HCEC 1CT (cell line): Measurements from ENCODE around the gene SCD5.
"Not testable (repeated sequence)": the region's sequence is repeated elsewhere in the genome, so short reads cannot be mapped to it uniquely, and the experiment has no call there.

ENCODE experiments used
- DNase-seq: peaks from one replicate; pipeline ENCODE4 v3.0.0-alpha.2; 2017

Gene SCD5

DNA sequence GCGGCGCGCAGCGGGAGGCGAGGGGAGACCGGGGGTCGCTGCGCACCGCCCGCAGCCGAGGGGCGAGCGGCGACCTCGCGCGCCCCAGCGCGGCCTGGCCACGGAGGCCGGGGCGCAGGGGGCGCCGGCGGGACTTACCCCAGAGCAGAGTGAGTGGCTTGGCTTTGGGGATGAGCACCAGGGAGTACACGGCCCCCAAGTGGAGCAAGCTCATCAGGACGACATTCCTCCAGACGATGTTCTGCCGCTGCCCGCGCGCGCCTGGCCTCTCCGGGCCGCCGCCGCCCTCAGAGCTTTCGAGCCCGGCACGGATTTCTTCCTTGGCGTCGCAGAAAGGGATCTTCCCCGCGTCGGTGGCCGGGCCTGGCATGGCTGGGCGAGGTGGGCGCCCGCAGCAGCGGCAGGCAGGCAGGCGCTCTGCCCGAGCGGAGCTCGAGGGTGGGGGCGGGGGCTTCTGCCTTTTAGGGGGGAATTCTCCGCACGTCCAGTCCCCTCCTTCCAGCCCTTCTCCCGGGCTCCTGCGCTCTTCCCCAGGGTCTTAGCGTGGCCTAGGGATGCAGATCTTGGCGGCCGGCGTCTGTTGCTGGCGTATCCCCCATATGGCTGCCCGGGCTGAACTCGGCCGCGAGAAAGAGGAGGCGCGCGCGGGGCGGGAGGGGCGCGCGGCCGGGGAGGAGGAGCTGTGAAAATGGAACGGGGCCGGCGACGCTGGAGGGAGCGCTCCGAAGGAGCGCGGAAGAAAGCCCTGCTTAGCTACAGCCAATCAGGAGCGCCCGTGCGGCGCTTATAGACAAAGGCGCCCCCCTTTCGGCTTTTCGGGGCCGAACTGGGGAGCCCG, at the start of gene SCD5:
Gene SCD5 (minus strand): TSS at position 629 of the 838 bp plus-strand sequence. CDS start 259 bp downstream, at position 370.
- peak; percentile 78 for DNase-seq

DNA sequence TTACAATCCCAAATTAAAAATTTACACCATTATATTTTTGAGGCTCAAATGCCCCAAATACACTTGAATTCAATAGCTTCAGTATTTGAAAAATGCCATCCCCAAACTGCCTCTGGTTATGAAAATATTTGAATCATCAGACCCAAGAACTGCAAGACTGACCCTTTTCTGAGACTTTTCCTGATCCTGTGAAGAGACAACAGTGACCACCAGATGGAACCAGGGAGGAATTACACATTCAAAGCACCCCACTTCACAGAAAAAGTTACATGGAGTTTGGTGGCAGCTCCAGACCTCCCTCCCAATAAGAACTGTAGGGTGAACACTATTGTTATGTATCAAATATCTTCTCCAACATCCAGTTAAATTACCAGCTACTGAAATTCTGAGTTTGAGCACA, 44.0 kb upstream of the SCD5 start:
- DNase-seq = no peak

DNA sequence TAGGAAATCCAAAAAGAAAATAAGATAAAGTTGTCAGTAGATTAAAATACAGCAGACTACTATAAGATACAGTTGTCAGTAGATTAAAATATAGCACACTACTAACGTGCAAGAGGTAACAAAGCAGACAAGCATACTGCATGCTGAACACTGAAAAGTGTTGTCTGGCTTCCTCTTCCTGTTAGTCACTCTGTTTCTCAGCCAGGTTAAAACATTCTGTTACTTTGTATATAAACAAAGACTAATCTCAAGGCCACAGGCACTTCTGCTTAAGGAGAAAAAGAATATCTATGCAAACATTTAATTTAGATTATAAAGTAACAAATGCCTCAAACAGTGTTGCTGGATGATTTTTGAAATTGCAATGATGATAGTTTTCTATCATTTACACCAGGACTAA, 41.0 kb upstream of the SCD5 start:
- DNase-seq = peak; percentile 18

DNA sequence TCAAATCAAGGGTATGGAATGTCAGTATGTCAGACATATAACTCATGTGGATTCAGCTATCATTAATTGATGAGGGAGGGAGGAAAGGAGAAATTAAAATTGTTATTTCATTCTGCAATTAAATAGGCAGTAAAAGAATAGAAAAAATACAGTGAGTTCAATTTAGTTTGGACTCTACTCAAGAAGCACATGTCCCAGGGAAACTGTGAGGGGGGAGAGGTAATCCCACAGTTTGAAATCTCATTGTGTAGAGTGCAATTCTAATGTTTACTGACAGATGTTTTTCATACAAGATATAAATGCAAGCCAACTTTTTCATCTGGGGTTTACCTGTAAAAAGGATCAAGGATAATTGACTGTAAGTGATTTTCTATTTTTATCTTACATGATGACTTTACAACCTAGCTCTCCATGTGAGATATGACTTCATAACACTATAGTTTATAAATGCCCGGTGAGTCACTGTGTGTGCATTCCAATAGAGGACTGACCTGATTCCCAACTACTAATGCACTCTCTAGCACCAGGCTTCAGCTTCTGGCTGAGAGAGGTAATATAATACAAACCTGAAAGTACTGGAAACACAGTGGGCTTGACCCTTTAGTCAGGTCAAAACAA, 35.2 kb upstream of the SCD5 start:
- peak; percentile 79 for DNase-seq

DNA sequence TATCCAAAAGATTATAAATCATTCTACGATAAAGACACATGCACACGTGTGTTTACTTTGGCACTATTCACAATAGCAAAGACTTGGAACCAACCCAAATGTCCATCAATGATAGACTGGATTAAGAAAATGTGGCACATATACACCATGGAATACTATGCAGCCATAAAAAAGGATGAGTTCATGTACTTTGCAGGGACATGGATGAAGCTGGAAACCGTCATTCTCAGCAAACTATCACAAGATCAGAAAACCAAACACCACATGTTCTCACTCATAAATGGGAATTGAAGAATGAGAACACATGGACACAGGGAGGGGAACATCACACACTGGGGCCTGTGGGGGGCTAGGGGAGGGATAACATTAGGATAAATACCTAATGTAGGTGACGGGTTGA, 34.5 kb upstream of the SCD5 start:
- DNase-seq = not testable (repeated sequence)

DNA sequence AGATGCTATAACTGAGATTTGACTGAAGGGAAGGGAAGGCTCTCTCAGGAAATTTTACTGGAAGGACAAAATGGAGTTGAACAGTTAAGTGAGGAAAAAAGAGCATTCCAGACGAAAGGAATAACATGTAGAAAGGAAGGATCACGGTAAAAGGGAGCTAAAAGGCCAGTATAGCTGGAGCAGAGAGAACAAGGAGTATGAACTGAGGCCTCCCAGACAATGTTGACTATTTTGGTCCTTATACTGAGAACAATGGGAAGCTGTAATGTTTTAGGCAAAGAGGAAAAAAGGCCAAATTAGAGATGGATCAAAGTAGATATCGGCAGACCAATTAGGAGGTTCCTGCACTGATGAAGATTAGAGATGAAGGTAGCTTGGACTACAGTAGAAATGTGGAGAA, 26.8 kb upstream of the SCD5 start:
- DNase-seq = no peak

DNA sequence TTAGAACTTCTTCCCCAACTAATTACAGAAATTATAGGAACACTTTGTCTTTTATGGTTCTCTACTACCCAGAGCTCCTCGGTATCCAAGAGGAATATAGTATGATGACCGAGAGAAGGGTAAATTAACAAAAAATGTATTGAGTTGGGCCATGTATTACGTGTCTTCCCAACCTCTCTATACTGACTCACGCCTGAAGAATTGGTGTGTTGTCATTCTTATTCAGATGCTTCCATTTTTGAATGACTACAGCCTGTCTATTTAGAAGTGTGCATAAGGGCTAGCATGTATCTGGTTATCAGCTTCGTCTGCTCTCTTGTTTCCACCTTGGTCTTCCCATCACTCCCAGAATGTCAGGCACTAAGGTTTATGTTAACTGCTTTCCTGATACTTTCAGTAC, 24.5 kb upstream of the SCD5 start:
- peak; percentile 81 for DNase-seq

DNA sequence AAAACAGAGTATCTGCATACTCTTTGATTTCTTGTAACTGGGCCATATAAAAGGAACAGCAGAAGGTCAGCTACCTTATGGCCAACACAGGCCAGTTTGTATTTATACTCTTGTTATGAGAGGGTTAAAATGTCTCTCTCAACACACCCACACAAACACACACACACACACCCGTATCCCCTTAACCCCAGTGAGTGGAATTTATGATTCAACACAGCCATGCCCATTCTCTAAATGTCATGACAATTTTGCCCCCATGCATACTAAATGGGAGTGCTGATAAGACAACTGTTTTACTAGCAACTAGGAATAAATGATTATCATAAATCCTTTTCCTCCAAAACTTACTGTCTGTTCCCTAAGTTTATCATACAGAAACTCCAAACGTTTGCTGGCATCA, 22.1 kb upstream of the SCD5 start:
- no peak for DNase-seq

DNA sequence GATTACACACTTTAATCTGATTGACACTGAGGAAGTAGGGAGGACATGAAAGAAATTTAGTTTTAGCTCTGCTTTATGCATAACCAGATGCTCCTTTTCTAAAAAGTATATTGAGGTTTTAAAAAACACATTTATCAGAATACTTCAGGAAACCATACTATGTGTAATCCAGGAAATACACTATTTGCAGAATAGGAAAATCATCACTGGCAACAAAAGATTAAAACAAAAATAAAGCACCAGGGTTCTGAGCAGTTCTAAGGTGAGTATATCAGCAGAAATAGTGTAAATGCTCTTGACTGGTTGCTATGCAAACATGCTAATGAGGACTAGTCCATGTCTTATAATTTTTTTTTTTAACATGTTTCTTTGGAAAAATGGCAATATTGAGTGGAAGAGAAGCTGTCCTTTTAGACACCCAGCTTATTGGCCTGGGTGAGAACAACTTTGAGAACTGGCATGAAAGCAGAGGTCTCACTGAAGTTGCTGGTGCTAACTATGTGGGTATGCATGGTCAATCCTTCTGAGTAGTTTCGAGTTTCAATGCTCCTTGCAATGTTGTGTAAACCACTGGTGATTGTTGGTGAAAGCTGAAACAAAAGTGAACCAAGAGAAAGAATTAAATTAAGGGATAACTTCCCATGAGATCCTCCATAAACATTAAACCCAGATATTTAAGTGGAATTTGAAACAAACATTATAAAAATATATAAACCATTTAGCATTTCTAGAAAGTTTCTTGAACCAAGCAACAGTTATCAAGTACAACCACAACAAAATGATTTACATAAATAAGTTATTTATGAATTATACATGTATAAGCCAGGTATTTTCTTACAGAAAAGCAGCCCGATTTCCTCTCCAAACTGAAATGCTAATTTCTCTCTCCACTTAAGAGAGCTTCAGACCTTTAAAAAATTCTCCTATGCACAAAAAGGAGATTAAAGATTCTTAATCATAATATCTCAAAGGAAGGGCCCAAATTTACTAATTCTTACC, 20.4 kb upstream of the SCD5 start:
- no peak for DNase-seq

DNA sequence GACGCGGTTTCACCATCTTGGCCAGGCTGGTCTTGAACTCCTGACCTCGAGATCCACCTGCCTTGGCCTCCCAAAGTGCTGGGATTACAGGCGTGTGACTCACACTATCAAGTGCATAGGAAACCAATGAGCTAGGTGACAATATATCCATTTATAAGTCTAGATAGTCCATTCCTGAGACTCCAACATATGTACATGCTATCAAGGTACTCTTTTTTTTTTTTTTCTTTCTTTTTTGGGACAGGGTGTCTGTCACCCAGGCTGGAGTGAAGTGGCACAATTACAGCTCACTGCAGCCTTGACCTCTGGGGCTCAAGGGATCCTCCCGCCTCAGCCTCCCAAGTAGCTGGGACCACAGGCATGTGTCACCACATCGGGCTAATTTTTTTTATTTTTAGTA, 18.3 kb upstream of the SCD5 start:
- DNase-seq = not testable (repeated sequence)

DNA sequence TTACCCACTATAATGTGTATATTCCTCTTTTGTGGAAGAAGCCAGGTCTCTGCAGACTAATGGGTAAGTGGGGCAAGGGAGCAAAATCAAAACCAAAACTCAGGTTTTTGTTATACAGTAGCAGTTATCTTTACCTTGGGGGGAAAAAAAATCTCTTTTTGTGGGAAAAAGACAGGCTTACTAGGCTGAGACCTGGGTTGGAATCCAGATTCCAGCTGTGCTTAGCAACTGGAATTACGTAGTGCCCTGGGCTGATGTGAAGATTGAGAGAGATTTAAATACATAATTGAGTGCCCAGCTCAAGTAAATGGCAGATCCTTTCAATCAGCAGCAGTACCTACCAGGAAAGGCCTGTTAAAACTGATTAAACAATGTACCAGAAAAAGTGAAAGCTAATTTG, 15.4 kb upstream of the SCD5 start:
- DNase-seq = no peak

DNA sequence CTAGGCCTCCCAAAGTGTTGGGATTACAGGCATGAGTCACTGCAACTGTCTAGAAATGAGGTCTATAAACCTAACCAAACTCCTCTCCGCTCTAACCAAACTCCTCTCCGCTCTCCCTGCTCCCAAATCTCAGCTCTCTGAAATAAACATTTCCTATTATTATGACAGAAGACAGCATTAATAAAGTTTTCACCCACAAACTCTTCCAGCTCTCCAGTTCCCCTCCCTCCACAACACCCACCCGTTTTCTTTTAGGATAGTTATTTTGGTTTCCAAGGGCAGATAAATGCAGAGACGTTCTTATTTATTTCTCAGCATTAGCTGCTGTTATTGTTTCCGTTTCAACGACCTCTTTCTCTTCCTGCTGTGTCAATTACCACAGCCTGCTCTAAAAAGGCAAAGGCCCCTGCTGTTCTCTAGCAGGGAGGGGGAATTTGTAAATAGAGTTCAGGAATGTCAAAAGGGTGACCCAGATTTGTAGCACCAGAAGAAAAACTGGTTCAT, 13.3 kb upstream of the SCD5 start:
- no peak for DNase-seq

DNA sequence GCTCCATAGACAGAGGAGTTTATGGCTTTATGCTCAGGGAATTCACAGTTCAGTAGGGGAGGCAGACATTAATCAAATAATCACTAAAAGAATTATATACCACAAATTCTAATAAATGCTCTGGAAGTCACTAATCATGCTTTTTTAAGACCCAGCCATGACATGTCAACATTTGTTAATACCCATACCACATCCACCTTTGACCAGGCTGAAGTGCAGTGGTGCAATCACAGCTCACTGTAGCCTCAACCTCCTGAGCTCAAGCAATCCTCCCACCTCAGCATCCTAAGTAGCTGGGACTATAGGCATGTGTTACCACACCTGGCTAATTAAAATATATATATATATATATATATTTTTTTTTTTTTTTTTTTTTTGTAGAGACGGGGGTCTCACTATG, 12.8 kb upstream of the SCD5 start:
- DNase-seq = no peak

DNA sequence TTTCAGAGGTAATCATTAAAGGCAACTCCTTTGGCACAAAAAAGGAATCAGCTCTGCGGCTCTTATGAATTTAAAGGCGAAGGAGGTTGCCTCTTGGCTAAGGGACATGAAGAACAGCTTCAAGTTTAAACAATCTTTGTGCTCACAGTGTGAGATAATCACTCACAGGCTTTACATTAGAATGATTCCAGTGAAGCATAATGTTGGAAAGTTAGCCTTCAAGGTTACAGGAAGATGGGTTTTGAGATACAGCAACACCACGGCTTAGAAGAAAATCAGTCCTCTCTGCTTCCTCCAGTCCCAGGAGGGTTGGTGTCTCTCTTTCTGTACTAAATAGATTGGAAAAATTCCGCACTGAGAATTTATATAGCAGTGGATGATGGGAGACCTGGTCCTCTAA, 11.6 kb upstream of the SCD5 start:
- DNase-seq = no peak

DNA sequence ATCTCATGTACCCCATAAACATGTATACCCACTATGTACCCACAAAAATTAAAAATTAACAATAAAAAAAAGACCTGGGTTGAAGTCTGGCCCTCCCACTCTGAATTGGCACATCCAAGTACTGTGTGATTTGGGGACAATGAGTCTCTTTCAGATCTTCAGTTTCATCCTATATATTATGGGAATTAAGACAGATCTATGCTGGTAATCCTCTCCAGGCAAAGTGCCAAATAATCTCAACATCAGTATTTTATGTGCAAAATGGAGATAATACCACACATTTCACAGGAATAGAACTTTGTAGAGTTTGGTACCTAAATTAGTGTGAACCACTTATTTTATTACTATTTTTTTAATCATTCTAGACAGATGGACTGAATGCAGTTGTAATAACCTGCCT, 11.0 kb upstream of the SCD5 start:
- no peak for DNase-seq

DNA sequence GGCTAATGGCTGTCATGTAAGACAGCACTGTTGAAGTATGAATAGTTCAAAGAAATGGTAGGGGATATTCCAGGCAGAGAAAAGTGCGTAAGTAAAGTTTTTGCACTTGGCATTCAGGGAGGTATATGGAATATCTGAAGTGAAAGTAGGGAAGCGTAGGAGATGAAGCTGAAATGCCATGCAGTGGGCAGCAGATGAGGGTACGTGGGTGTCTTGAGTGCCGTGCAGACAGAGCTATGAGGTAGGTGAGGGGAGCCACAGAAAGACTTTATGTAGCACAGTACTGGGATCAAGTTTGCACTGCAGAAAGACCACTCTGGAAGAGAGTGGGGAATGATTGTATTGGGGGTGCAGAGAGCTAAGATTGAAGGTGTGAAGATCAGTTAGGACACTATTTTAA, 5.2 kb upstream of the SCD5 start:
- DNase-seq = no peak

DNA sequence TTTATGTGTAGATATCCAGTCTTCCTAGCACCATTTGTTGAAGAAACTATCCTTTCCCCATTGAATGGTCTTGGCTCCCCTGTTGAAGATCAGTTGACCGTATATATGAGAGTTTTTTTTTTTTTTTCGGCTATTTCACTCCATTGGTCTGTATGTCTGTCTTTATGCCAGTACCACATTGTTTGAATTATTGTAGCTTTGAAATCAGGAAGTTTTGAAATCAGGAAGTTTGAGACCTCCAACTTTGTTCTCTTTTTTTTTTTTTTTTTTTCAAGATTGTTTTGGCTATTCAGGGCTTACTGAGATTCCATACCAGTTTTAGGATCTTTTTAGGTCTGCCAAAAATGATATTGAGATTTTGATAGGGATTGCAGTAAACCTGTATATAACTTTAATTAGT, 4.3 kb upstream of the SCD5 start:
- DNase-seq = no peak

DNA sequence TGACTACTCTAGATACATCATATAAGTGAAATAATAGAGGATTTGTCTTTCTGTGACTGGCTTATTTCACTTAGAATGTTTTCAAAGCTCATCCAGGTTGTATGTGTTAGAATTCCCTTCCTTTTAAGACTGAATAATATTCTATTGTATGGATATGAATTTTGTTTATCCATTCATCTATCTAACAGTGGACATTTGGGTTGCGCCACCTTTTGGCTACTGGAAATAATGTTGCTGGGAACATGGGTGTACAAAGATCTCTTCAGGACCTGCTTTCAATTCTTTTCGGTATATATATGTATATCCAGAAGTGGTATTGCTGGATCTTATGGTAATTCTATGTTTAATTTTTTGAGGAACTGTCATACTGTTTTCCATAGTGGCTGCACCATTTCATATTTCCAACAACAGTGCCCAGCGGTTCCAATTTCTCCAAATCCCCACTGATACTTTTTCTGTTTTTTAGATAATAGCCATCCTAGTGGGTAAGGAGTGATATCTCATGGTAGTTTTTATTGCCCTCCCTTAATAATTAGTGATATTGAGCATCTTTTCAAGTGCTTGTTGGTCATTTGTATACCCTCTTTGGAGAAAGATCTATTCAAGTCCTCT, 3.4 kb upstream of the SCD5 start:
- peak; percentile 21 for DNase-seq

DNA sequence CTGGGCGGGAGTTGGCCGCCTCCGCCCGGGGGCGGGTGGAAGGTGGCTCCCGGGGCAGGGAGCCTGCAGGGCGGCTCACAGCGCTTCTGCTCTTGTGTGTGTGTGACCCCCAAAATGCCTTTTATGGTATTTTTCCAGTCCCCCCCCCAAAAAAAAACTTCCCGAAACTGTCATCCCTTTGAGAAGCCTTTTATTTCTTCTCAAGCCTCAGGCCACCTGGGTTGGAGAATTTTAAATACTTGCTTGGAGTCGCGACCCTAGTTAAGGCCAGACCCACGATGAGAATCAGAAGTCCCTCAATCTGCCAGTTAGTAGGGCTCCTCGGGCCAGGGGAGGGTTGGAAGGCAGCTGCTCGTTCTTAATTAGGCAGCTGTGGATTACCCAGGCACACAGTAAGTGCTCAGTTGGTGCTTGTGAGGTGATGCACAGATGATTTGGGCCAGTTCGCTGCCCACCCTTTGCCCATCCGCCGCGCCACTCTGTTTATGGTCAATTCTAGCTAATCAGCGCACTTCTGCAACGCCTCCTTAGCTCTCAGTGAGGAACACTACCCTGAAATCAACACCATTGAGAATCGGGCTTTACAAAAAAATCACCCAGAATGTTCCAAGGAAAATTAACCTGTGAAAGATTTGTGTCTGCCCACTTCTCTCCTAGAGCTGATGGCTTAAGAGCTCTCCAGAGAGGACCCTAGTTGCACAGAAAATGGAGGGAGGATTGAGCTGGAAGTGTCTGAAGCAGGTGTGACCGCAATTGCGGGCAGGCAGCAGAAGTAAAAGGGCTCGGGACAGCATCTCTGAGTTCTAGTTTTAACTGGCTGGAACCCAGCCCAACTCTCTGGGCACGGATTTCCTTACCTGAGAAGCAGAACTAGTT, 648 bp upstream of the SCD5 start:
- no peak for DNase-seq

DNA sequence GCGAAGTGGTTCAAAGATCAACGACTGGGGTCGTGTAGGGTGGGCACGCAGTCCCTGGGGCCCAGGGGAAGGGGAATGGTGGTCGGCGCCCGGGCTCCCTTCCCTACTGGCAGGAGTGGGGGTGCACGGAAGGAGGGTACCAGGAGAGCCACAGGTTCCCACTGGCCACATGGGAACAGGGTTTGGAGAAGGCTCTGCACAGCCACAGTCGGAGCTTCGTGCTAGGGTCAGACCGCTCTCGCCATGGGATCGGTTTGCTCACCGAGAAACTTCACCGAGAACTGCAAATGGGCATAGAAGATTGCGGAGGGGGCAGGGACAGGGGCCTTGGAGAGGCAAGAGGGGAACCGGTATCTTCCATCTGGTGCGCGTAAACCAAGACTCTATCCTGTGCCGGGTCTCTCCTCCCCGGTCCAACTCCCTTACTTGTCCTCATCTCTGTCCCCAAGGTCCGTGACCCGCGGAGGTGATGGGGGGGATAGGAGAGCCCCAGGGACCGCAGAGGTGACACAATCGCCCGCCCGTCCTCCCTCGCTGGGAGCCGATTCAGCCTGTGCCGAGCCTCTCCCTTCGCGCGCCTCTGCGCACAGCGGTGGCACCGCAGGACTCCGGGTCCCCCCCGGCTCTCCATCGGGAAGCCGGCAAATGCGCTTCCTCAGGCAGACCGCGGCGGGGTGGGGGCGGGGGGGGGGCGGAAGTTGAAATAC, 1.0 kb downstream of the SCD5 start:
- DNase-seq = no peak

DNA sequence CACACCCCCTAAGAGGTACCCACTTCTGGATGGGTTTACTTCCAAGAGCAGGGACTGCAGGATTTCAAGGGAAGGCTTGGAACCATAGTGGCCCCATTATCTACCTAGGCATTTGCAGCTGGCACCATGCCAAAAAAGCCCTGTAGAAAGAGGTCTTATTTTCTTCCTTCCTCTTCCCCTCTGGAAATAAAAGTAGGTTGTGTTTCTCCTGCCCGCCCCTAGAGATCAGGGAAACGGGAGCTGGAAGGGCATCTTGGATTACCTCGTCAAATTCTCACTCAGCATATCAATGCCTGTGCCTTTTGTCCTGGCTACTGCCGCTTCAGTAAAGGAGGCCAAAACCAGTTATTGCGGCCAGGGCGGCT, 1.6 kb downstream of the SCD5 start:
- no peak for DNase-seq
